IMR-90 (cell line): ENCODE data around the gene IL12A. TPM values are rescaled to one million over a fixed set of nuclear protein-coding genes. Genes with fewer than 3 reads are reported as not detected.

ENCODE experiments used
- ATAC-seq: fragments of 200-7000 bp; cut with Tn5 transposase; 2 replicates; pipeline ENCODE4 v1.9.1; 2020; ENCODE audit warnings: low read depth, mild to moderate bottlenecking, moderate library complexity
- BruUV-seq: library from RNA; stranded (reverse); fragments of 400-500 nt; replicated peaks from 2 replicates; lab custom pipeline; 2021; lab: Mats Ljungman, UMichigan
- CTCF ChIA-PET: fragments of 300-600 bp; formaldehyde crosslinking; extraction: SDS; loops from one replicate; lab custom pipeline; 2021; ENCODE audit warnings: antibody characterized with exemption; lab: Yijun Ruan, JAX
- POLR2A ChIA-PET: fragments of 300-600 bp; sonication (Branson Sonifier 250); formaldehyde crosslinking; loops from one replicate; lab custom pipeline; 2022; ENCODE audit warnings: antibody characterized with exemption; ENCODE audit not compliant: unreplicated experiment; lab: Charles Lee
- DNase-seq: peaks from one replicate; pipeline ENCODE4 v3.0.0; 2013
- H2AFZ ChIP-seq: replicated peaks from 2 replicates; pipeline ENCODE3; 2013; ENCODE audit warnings: low read length, mild to moderate bottlenecking; ENCODE audit not compliant: poor library complexity
- H2AK5ac ChIP-seq: 2 replicates; pipeline ENCODE4 v1.6.1; 2013; ENCODE audit warnings: low read depth, low read length, inconsistent platforms
- H2AK9ac ChIP-seq: replicated peaks from 2 replicates; pipeline ENCODE3; 2013; ENCODE audit warnings: mild to moderate bottlenecking, low read depth, low read length, moderate library complexity; ENCODE audit not compliant: poor library complexity
- H2BK120ac ChIP-seq: 2 replicates; pipeline ENCODE4 v1.6.1; 2013; ENCODE audit warnings: low read depth, low read length, inconsistent platforms
- H2BK15ac ChIP-seq: 3 replicates; pipeline ENCODE4 v1.6.1; 2013; ENCODE audit warnings: low read depth, low read length, inconsistent platforms
- H2BK20ac ChIP-seq: 2 replicates; pipeline ENCODE4 v1.6.1; 2013; ENCODE audit warnings: low read depth, mild to moderate bottlenecking, inconsistent platforms, low read length, moderate library complexity
- H2BK5ac ChIP-seq: 2 replicates; pipeline ENCODE4 v1.6.1; 2013; ENCODE audit warnings: mild to moderate bottlenecking, low read depth, low read length, inconsistent platforms; ENCODE audit not compliant: poor library complexity, severe bottlenecking
- H3K14ac ChIP-seq: replicated peaks from 2 replicates; pipeline ENCODE4 v1.6.1; 2013; ENCODE audit warnings: low read depth, low read length, inconsistent platforms
- H3K18ac ChIP-seq: 2 replicates; pipeline ENCODE4 v1.6.1; 2013; ENCODE audit warnings: low read depth, low read length, control low read depth
- H3K23ac ChIP-seq: 2 replicates; pipeline ENCODE4 v1.6.1; 2013; ENCODE audit warnings: low read depth, low read length, inconsistent platforms
- H3K27ac ChIP-seq: 2 replicates; pipeline ENCODE4 v1.5.1; 2013; ENCODE audit warnings: mild to moderate bottlenecking, control low read depth, low read length; ENCODE audit not compliant: insufficient read depth
- H3K27me3 ChIP-seq: 2 replicates; pipeline ENCODE4 v1.6.1; 2013; ENCODE audit warnings: low read length; ENCODE audit not compliant: control insufficient read depth, insufficient read depth
- H3K36me3 ChIP-seq: 2 replicates; pipeline ENCODE4 v1.6.1; 2013; ENCODE audit warnings: low read length, mixed read lengths; ENCODE audit not compliant: control insufficient read depth, insufficient read depth
- H3K4ac ChIP-seq: 2 replicates; pipeline ENCODE4 v1.6.1; 2013; ENCODE audit warnings: low read depth, low read length, inconsistent platforms
- H3K4me1 ChIP-seq: 2 replicates; pipeline ENCODE4 v1.6.1; 2013; ENCODE audit warnings: low read length, mixed read lengths; ENCODE audit not compliant: control insufficient read depth, insufficient read depth
- H3K4me2 ChIP-seq: 2 replicates; pipeline ENCODE4 v1.6.1; 2013; ENCODE audit warnings: low read depth, mild to moderate bottlenecking, control low read depth, low read length, moderate library complexity
- H3K4me3 ChIP-seq: 2 replicates; pipeline ENCODE4 v1.5.1; 2013; ENCODE audit warnings: low read depth, mild to moderate bottlenecking, control low read depth, low read length, moderate library complexity; ENCODE audit not compliant: insufficient read depth
- H3K56ac ChIP-seq: 2 replicates; pipeline ENCODE4 v1.6.1; 2013; ENCODE audit warnings: low read length, inconsistent platforms; ENCODE audit not compliant: insufficient read depth; ENCODE audit errors: extremely low read depth
- H3K79me1 ChIP-seq, 2 experiments: 2 replicates each; pipeline ENCODE4 v1.6.1; 2013; ENCODE audit warnings: low read length in 2 of 2, inconsistent platforms in 1 of 2, low read depth in 1 of 2
- H3K9ac ChIP-seq: 2 replicates; pipeline ENCODE4 v1.6.1; 2013; ENCODE audit warnings: low read depth, low read length, control low read depth
- H3K9me1 ChIP-seq: 2 replicates; pipeline ENCODE4 v1.6.1; 2013; ENCODE audit warnings: low read length, inconsistent platforms; ENCODE audit not compliant: insufficient read depth
- H3K9me3 ChIP-seq: 2 replicates; pipeline ENCODE4 v1.6.1; 2013; ENCODE audit warnings: low read length; ENCODE audit not compliant: control insufficient read depth, insufficient read depth
- H4K20me1 ChIP-seq: 2 replicates; pipeline ENCODE4 v1.6.1; 2013; ENCODE audit warnings: low read length, inconsistent platforms; ENCODE audit not compliant: insufficient read depth
- H4K5ac ChIP-seq: 2 replicates; pipeline ENCODE4 v1.6.1; 2013; ENCODE audit warnings: mild to moderate bottlenecking, low read depth, low read length, control low read depth
- H4K8ac ChIP-seq, 2 experiments: 2 replicates each; pipeline ENCODE4 v1.6.1; 2013; ENCODE audit warnings: low read depth in 2 of 2, low read length in 2 of 2, control low read depth in 1 of 2, inconsistent platforms in 1 of 2
- H4K91ac ChIP-seq: 2 replicates; pipeline ENCODE4 v1.6.1; 2013; ENCODE audit warnings: low read depth, low read length, inconsistent platforms; ENCODE audit not compliant: insufficient read depth
- BHLHE40 ChIP-seq: fragments of 150-350 bp; IDR thresholded peaks from 2 replicates; pipeline ENCODE4 v1.6.1; 2016; ENCODE audit warnings: mild to moderate bottlenecking, low read depth, low read length
- CEBPB ChIP-seq: IDR thresholded peaks from 2 replicates; pipeline ENCODE4 v1.6.1; 2012; ENCODE audit warnings: low read depth, low read length, improper control_type of control experiment
- CHD1 ChIP-seq: IDR thresholded peaks from 2 replicates; pipeline ENCODE4 v1.6.1; 2012; ENCODE audit warnings: low read depth, low read length, improper control_type of control experiment
- FOS ChIP-seq: fragments of 150-350 bp; IDR thresholded peaks from 2 replicates; pipeline ENCODE4 v1.6.1; 2016; ENCODE audit warnings: low read depth, low read length
- MAFK ChIP-seq: IDR thresholded peaks from 2 replicates; pipeline ENCODE4 v1.6.1; 2012; ENCODE audit warnings: low read depth, low read length, improper control_type of control experiment
- MAZ ChIP-seq: IDR thresholded peaks from 2 replicates; pipeline ENCODE4 v1.6.1; 2012; ENCODE audit warnings: low read depth, mild to moderate bottlenecking, low read length, improper control_type of control experiment, moderate library complexity, borderline replicate concordance
- MXI1 ChIP-seq: IDR thresholded peaks from 2 replicates; pipeline ENCODE4 v1.6.1; 2012; ENCODE audit warnings: low read depth, mild to moderate bottlenecking, low read length, moderate library complexity, borderline replicate concordance
- NFE2L2 ChIP-seq: fragments of 150-350 bp; IDR thresholded peaks from 2 replicates; pipeline ENCODE4 v1.6.1; 2016; ENCODE audit warnings: low read depth, mild to moderate bottlenecking, low read length
- POLR2A ChIP-seq: IDR thresholded peaks from 2 replicates; pipeline ENCODE4 v1.6.1; 2012; ENCODE audit warnings: mild to moderate bottlenecking, low read depth, low read length
- RAD21 ChIP-seq: IDR thresholded peaks from 2 replicates; pipeline ENCODE4 v1.6.1; 2012; ENCODE audit warnings: low read length, improper control_type of control experiment
- RCOR1 ChIP-seq: IDR thresholded peaks from 2 replicates; pipeline ENCODE4 v1.6.1; 2012; ENCODE audit warnings: mild to moderate bottlenecking, low read length, improper control_type of control experiment; ENCODE audit not compliant: insufficient replicate concordance
- RFX5 ChIP-seq: IDR thresholded peaks from 2 replicates; pipeline ENCODE4 v1.8.0; 2012; ENCODE audit warnings: low read depth, mild to moderate bottlenecking, low read length, moderate library complexity
- SMC3 ChIP-seq: fragments of 150-350 bp; IDR thresholded peaks from 2 replicates; pipeline ENCODE4 v1.6.1; 2016; ENCODE audit warnings: low read depth, mild to moderate bottlenecking, antibody characterized with exemption, low read length, moderate library complexity
- WGBS, 2 experiments: methylation state at CpG; one replicate each; pipeline versions ENCODE4 v1.1.5 to v1.1.7; 2013; ENCODE audit warnings: missing lambda C conversion rate in 2 of 2; ENCODE audit not compliant: insufficient read length in 1 of 2; ENCODE audit errors: extremely low coverage in 2 of 2; 5-methylcytosine and 5-hydroxymethylcytosine counted together
- dilution Hi-C: fragments of 300-500 bp; cut with HindIII; formaldehyde crosslinking; loops from one replicate; pipeline ENCODE4 v1.14.3; 2018; ENCODE audit warnings: low sequenced_read_pairs; ENCODE audit not compliant: unreplicated experiment
- in situ Hi-C: fragments of 300-500 bp; cut with MboI; formaldehyde crosslinking; loops from 3 replicates; pipeline ENCODE4 v1.14.3; 2019; ENCODE audit warnings: low sequenced_read_pairs, inconsistent platforms, mixed read lengths
- intact Hi-C: fragments of 100-400 bp; cut with micrococcal nuclease; formaldehyde crosslinking; loops from 2 replicates; pipeline ENCODE4 v1.10.0; 2022
- polyA plus RNA-seq, 3 experiments: library from polyadenylated mRNA; depleted of rRNA; stranded (reverse); fragments of >200 nt; gene quantifications; 2 replicates each; pipeline ENCODE4 v1.2.3, GENCODE V29; 2012; ENCODE audit warnings: low replicate concordance in 1 of 3
- total RNA-seq: library from RNA; depleted of rRNA; stranded (reverse); fragments of >200 nt; gene quantifications from 2 replicates; pipeline ENCODE4 v1.2.3, GENCODE V29; 2012
- TF ChIP-seq, protein P1 (sequence below): conservative IDR thresholded peaks from 2 replicates; pipeline ENCODE4 v1.5.1; 2012; ENCODE audit warnings: mild to moderate bottlenecking, low read depth, low read length, improper control_type of control experiment
- TF ChIP-seq, protein P2 (sequence below): fragments of 150-350 bp; IDR thresholded peaks from 2 replicates; pipeline ENCODE4 v1.6.1; 2017; ENCODE audit warnings: mild to moderate bottlenecking, antibody characterized with exemption, low read length, low read depth

IL12A gene
- total and polyA plus RNA-seq, 2 of the 4 experiments (the other 2 are of a cell fraction) = 0.90 to 2.9 TPM

DNA sequence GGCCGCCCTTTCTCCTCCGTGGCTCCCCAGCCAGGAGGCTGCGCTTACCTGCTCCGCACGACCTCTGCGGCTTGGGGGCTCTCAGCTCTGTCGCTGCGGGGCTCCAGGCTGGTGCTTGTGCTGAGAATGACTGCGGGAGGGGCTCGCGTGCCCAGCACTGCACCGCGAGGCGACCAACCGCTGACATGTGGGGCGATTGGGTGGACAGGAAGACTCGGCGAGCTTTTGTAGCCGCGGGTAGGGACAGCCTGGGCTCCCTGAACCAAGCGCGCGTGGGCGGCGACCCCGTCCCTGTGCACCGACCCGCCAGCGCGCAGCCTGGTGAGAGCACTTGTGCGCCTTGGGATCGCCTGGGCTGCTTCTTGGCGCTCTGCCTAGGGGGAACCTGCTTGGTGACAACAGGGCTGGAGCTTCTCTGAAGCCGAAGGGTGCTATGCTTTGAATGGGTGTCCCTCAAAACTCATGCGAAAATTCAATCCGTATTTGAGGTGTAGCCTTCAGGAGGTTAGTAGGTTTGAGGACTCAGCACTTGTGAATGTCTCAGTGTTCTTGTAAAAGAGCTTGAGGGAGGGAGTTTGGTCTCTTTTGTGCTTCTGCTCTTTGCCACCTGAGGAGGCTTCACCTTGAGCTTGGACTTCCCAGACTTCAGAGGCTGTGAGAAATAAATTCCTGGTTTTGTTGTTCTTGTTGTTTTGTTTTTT lies 50.4 kb downstream of the IL12A start (continued):
- no peak for TF ChIP-seq SMC3

DNA sequence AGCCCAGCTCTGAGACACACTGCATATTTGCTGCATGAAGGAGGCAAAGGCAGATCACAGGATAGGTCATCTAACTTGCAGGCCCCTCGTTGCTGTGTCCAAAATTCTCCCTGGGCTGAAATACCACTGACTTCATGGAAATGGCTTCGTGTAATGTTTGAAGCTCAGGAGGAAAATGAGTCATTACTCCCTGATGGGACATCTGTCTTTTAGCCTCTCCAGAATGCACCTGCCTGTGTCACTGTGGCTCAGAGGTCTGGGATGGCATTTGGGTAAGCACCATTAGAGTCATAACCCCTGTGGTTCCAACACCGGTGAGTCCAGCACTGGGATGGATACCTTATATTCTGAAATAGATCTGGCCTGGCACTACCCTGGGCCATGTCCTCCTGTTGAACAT lies 51.5 kb downstream of the IL12A start:
- Histone ChIP-seq H2BK15ac (no peak overlapping the region), H3K9me3 (peaks cover 8% of the 10 kb centered on the region), H2AK9ac (no peak overlapping the region), H4K8ac (no peak overlapping the region), H3K9ac (no peak overlapping the region), H3K9me1 (no peaks in the 10 kb centered on the region), H2BK120ac (no peak overlapping the region), H3K4ac (no peak overlapping the region), H3K36me3 (no peaks in the 10 kb centered on the region), H3K4me1 (peaks cover 4% of the 10 kb centered on the region; the same call in 1 of the 2 replicates), H3K79me1 (no peaks in the 10 kb centered on the region), H2BK5ac (no peak overlapping the region), H3K27me3 (peaks cover 21% of the 10 kb centered on the region), H2AFZ (no peak overlapping the region), H4K20me1 (no peaks in the 10 kb centered on the region), H2AK5ac (no peak overlapping the region), H3K14ac (no peak overlapping the region), H3K23ac (no peak overlapping the region), H3K4me3 (no peak overlapping the region), H3K4me2 (no peak overlapping the region), H3K56ac (no peak overlapping the region), H2BK20ac (no peak overlapping the region), H4K91ac (no peak overlapping the region), H3K18ac (no peak overlapping the region), H4K5ac (no peak overlapping the region), H3K27ac (no peak overlapping the region)
- dilution Hi-C loops (no loop called here), in situ Hi-C loops (no loop called here), intact Hi-C loops (no loop called here)
- BruUV-seq = no TSS peak
- 100% methylated on average over 1 of the region's 3 CpGs; no CpG with 5 or more reads in 1 of the 2 experiments for WGBS, 2 experiments
- DNase-seq (peak; percentile 18), ATAC-seq (no peak)
- POLR2A ChIA-PET = interaction anchor here (0.6 kb wide), 1 partner anchor 438 kb away, joined by 5 read pairs; no protein-coding TSS in a partner anchor
- CTCF ChIA-PET = no interaction called here
- no peak for TF ChIP-seq MXI1
- no peak for TF ChIP-seq NFE2L2
- TF ChIP-seq RFX5 = no peak
- TF ChIP-seq CEBPB = no peak
- TF ChIP-seq, protein P1, sequence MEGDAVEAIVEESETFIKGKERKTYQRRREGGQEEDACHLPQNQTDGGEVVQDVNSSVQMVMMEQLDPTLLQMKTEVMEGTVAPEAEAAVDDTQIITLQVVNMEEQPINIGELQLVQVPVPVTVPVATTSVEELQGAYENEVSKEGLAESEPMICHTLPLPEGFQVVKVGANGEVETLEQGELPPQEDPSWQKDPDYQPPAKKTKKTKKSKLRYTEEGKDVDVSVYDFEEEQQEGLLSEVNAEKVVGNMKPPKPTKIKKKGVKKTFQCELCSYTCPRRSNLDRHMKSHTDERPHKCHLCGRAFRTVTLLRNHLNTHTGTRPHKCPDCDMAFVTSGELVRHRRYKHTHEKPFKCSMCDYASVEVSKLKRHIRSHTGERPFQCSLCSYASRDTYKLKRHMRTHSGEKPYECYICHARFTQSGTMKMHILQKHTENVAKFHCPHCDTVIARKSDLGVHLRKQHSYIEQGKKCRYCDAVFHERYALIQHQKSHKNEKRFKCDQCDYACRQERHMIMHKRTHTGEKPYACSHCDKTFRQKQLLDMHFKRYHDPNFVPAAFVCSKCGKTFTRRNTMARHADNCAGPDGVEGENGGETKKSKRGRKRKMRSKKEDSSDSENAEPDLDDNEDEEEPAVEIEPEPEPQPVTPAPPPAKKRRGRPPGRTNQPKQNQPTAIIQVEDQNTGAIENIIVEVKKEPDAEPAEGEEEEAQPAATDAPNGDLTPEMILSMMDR = no peak
- no peak for TF ChIP-seq BHLHE40
- TF ChIP-seq, protein P2, sequence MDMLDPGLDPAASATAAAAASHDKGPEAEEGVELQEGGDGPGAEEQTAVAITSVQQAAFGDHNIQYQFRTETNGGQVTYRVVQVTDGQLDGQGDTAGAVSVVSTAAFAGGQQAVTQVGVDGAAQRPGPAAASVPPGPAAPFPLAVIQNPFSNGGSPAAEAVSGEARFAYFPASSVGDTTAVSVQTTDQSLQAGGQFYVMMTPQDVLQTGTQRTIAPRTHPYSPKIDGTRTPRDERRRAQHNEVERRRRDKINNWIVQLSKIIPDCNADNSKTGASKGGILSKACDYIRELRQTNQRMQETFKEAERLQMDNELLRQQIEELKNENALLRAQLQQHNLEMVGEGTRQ = no peak
- no peak for TF ChIP-seq RCOR1
- TF ChIP-seq MAFK = no peak
- no peak for TF ChIP-seq FOS
- no peak for TF ChIP-seq SMC3
- no peak for TF ChIP-seq POLR2A
- no peak for TF ChIP-seq RAD21
- TF ChIP-seq MAZ = no peak
- no peak for TF ChIP-seq CHD1
